Activated CD4-positive, CD25-positive, alpha-beta regulatory T cell treated with anti-CD3 and anti-CD28 coated beads, Interleukin-2, amount 50 U/mL, for 24 hours (primary cell): ENCODE measurements around the gene PODXL.
A peak's percentile ranks its signal among the peaks of the same experiment; 100 is the strongest.

Experiments used
- ATAC-seq, 2 donors: fragments of 150-1000 bp; cut with Tn5 transposase; one replicate each; pipeline ENCODE4 v1.10.0; 2021; ENCODE audit warnings: mild to moderate bottlenecking in 1 of 2, moderate library complexity in 1 of 2

PODXL gene

DNA sequence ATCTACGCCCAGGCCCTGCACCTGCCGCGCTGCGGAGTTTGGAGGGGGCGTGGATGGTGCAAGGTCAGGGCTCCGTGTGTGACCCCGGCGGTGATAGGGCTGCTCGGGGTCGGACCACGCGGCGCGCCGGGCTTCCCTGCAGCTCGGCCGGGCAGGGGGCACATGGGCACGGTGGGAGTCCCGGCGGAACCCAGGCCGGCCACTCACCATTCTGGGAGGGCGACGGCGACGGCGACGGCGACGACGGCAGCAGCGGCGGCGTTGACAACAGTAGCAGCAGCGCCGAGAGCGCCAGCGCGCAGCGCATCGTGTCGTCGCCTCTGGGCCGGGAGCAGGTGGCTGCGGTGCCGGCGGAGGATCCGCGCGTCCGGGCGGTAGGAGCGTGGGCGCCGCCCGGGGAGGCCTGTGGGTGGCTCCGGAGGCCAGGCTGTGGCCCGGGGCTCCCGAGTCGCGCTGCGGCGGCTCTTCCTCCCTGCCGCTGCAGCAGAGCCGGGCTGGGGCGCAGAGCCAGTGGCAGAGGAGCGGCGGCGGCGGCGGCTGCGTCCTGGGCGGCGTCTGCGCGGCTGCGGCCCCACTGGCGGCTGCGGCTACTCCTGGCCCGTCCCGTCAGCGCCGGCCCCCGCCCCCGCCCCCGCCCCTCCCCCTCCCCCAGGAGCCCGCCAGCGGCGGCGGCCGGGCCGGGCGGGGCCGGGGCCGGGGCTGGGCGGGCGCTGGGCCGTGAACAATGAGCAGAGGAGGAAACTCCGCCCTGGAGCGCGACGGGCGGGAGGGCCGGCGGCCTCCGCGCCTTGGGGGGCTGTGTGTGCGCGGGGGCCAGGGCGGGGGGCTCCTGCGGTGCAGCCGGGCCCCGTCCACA is at the start of gene PODXL:
Gene PODXL (minus strand): TSS at position 576 of the 856 bp plus-strand sequence. CDS start 269 bp downstream, at position 307.
- peak; percentile 70 to 71 for ATAC-seq

DNA sequence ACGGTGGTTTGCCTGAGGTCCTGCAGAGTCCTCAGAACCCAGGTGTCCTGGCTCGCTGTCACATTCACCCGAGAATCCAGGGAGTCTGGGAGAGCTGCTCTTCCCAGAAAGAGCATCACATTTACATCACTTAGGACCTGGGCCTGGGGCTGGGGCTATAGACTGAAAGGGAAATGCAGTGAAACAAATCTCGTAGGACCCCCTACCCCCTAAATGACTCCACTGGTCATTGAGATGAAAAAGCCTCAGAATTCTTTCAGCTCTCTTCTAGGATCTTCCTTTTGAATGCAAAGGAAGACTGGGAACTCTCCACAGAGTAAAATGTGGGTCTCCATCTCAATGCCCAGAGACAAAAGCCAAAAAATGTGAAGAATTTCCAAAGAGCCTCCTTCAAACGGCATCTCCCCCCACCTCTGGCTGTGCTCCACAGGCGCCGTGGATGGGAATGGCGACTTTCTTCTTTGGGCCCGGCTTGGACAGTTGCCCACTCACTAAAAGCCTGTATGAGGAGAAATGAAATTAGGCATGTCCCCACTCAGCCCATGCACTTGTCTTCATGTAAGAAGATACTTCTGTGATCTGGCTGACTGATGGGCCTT is 49.0 kb upstream of the PODXL start:
- no peak for ATAC-seq

DNA sequence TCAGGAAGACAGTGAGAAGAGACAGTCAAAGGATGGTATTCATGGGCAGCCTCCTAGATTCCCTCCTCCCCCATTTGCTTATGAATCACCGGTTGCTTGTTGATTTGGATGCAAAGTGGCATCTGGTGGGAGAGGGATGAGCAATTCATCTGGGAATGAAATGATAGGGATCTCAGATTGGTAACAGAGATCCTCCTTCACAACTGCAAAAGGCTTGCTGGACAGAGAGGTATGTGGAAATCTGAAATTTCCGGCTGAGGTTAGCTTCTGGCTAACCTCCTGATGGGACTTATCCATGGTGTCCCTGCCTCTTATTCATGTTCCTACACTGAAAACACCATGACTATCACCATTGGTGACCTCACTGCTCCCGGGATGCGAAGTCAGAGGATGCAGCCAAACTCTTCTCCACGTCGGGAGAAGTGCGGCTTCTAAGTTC is 48.4 kb upstream of the PODXL start:
- no peak for ATAC-seq

DNA sequence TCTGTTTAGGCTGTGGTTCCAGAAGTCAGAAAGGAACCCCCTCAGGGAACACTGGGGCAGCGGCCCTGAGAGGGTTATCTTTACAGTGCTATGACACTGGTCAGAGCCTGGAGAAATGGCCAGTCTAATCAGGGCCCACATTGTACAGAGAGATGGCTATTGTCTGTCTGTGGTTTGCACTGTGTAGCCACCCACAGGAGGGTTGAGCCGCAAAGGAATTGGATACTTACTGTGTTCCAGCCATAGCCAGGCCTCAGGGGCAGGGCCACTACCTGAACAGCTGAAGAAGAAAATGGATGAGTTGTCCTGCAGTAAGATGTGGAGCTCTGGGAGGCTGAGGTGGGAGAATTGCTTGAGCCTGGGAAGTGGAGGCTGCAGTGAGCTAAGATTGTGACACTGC is 47.5 kb upstream of the PODXL start:
- no peak for ATAC-seq

DNA sequence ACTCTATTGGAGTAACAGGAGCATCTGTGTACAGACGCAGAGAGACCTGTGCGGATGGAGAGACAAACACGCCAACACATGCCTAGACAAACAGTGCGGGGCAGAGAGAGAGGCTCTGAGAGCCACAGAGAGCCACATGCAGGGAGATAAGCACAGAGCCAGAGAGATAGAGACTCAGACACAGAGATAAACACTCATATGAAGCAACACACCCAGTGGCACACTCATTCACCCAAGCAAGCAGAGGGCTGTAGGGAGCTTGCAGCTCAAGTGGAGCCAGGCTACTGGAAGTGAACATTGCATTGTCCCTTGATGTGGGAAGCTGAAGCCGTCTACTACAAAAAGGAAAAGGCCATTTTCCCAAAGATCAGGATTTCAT is 46.6 kb upstream of the PODXL start:
- ATAC-seq = no peak

DNA sequence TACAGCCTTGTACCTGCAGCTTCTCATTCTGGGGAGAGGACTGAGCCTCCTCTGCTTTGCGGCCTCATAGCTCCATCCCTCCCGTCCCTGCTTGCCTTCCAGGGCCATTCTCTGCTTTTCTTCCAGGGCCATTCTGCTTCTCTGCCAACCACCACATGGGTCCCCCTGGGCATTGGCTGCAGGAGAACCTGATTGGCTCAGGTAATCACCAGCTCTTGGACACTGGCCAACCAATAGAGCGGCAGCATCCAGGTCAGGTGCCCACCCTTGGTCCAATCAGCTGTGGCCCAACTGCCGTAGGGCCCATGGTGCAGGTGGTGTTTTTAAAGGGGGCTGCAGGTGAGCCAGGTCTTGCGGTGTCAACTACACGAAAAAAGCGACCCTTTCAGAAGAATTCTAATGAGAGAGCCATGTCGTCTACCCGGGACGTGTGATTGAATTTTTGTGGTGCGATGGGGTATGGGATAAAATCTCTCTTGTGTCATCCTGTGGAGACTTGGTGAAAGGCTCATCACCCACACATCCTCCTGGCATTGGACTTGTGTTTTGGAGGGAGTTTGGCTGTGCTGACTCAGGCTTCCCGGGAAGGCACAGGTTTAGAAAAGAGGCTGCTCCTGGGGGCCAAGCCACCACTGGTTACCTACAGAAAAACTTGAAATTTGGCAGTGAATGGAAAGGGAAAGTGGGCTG is 46.0 kb upstream of the PODXL start:
- ATAC-seq = no peak

DNA sequence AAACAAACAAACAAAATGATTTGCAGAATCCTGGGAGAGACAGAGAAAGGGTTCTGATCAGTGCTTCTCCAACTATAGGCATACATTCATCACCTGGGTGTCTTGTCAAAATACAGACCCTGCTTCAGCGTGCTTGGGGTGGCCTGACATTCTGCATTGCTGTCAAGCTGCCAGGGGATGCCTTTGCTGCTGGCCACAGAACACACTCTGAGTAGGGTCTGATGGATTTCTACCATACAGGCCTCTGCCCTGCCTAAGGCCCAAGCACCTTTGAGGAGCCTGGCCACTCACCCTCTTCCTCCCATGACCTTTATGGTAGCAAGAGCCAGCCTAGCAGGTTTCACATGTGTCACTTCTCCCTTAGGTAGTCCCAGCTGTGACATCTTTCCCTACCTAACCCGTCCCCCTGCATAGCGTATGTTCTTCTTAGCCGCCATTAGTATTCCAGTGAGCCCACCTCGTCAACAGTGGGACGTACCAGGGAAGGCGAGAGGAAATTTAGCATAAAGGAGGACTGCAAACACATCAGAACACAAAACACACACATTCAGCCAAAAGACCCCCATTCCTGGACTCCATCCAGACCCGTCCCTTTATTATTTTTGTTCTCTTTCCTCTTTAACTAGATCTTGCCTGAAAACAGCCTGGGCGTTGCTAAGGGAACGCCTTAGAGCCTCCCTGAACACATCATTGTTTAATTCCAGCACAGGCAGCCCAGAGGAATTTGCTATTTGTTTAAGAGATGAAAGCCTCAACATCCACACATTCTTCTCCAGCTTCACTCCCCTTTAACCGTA is 43.9 kb upstream of the PODXL start:
- ATAC-seq = no peak

DNA sequence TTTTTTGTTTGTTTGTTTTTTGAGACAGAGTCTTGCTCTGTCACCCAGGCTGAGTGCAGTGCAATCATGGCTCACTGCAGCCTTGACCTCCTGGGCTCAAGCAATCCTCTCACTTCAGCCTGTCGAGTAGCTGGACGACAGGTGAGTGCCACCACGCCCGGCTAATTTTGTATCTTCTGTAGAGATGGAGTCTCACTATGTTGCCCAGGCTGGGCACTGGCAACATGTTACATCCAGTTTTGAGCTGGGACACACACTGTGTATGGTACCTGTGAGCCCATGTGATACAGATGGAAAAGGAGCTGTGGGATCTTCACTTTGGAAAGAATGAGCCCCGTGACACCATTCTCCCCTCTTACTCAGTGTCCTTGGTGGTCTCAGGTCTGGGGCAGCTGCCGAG is 40.4 kb upstream of the PODXL start:
- ATAC-seq = no peak

DNA sequence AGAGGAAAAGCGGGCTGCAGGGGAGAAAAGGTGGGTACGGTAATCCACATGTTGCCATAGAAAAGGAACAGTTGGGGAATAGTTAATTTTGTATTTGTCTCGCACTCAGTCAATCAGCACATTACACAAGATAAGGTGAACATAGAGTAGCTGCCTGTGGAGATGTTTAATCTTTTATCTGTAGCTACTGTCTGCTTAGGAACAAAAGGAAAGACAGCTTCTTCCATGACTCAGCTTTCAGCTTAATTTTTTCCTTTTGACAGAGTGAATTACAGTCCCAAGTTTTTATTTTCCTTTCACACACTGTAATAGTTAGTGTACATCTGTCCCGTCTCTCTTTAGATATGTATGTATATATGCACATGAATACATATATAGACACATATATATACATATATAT is 39.3 kb upstream of the PODXL start:
- no peak for ATAC-seq

DNA sequence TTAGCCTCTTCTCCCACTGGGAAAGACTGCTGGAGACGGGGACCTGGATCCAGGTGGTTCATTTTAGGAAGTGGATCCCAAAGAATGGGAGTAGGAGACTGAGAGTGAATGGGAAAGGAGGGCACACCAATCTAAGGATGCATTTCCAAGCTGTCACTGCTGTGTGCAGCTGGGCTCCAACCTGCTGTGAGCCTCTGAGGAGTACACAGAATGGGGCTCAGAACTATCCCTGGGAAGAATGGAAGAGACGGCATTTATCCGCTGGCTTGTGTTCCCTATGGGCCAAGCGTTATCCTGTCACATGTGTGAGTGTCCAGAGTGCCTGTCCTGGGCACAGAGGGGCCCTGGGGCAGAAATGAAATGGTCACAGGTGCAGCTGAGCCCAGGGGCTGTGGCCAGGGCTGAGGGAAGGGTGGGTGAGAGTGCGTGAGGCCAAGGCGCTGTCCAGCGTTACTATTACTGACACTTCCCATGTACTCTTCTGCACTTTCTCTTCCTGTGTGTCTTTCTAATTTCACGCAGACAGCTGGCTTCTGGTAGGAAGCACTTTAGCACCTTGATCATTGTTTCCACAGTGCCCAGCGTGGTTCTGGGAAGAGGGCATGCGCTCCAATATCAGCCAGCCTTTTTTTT is 35.4 kb upstream of the PODXL start:
- no peak for ATAC-seq

DNA sequence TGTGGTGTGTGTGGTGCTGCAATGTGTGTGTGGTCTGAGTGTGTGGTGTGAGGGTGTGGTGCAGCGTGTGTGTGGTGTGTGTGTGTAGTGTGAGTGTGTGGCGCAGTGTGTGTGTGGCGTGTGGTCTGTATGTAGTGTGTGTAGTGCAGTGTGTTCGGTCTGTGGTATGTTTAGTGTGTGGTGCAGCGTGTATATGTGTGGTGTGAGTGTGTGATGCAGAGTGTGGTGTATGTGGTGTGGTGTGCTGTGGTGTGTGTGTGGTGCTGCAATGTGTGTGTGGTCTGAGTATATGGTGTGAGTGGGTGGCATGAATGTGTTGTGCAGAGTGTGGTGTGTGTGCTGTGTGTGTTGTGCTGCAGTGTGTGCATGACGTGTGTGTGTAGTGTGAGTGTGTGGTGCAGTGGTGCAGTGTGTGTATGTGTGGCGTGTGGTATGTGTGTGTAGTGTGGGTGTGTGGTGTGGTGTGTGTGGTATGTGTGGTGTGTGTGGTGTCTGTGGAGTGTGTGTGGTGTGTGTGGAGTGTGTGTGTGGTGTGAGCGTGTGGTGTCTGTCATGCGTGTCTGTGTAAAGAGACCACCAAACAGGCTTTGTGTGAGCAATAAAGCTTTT is 31.0 kb upstream of the PODXL start:
- ATAC-seq = no peak

DNA sequence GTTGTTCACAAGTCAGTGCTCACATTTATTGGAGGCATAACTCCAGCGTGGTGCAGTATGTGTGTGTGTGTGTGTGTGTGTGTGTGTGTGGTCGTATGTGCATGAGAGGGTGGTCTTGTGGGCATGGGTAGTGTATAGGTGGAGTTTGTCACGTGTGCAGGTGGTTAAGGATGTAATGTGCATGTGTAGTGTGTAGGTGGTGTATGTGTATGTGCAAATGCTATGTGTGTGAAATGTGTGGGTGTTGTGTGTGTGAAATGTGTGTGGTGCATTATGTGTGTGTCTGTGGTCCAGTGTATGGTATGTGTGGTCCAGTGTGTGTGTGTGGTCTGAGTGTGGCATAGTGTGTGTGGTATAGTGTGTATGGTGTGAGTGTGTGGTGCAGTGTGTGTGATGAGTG is 30.3 kb upstream of the PODXL start:
- ATAC-seq = no peak

DNA sequence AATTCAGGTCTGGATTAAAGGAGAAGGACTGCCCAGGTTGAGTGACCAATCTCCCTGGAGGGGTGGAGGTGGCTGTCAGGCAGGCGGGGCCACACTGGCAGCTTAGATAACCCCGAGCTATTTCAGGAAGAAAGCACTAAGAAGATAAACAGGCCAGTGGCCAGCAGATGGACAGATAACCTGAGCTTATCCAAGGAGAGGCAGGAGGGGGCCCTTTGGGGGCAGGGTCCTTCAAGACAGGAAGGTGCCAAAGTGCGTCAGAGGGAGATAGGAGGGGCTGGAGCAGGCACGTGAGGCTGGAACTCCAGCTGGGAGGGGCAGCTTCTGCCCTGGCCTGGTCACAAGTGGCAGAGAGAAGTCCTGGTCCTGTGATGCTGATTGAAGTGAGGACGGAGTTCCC is 29.8 kb upstream of the PODXL start:
- no peak for ATAC-seq

DNA sequence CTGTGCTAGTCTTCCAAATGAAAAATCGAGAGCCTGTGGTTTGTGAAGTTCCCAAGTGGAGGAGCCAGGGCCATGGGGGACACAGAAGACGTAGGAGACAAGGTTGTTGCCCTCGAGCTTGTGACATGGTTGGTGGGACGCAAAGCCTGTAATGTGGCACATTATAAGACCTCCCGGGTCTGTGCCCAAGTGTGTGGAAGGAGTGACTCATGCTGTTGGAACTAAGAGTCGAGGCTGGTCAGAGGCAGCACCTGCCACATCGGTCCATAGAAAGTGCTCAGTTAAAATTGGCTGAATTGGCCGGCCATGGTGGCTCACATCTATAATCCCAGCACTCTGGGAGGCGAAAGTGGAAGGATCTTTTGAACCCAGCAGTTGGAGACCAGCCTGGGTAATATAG is 27.0 kb upstream of the PODXL start:
- ATAC-seq = no peak

DNA sequence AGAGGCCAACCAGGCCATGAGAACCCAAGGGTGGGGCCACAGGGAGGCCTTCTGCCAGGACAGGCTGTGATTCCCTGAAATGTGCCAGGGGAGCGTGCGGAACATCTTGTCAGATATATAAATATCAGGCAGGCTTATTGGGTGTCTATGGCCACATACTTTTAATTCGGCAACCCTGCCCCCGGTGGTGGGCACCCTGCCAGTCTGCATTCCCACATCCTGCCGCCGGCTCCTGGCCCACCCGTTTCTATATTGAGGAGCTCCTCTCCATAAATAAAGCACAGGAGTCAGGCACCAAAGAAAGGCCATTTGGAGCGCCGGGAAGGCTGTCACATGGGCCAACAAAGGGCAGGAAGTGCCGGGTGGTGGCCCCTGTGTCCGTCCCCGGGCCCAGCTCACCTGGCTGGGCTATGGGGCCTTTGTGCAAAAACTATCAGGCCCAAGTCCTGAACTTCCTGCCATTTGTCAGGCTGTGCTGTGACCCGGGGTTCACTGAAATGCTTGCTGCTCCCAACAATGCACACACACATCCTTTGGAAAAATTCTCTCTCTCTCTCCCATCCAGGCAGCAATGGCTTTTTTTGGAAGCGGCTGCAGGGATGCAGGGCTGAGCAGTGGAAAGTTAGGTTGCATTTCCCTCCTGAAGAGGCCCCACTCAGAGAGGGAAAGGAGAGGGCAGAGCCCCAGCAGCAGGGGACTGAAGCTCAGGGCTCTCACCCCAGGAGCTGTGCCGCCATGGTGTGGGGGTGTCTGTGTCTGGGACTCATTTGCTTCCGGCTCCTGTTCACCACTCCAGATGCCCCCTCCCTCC is 25.0 kb upstream of the PODXL start:
- no peak for ATAC-seq

DNA sequence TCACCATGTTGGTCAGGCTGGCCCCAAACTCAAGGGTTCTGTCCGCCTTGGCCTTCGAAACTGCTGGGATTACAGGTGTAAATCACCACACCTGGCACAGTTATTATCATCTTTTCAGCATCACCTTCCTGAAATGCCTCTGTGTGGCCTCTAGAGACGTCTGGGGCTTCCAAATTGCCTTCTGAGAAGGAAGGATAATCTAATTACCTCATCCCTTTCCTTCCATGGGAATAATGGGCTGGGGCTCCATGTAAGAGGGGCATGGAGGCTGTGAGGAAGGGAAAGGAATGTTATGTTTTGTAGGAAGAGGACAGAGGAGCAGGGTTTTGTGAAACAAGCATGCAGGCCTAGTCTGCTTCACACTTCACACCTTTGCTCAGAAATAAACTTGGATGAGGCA is 22.2 kb upstream of the PODXL start:
- ATAC-seq = no peak

DNA sequence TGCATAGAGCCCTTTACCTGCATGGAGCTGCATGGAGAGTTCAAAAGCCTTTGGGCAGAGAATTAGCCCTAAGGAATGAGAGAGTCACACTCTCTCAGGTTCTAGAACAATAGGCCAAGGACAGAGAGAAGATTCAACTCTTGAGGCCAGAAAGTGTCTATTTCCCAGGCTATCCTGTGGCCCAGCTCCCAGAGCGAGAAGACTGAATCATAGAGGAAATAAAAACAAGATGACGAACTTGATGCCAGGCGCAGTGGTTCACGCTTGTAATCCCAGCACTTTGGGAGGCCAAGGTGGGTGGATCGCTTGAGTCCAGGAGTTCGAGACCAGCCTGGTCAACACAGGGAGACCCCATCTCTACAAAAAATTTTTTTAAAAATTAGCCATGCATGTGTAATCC is 18.3 kb upstream of the PODXL start:
- no peak for ATAC-seq

DNA sequence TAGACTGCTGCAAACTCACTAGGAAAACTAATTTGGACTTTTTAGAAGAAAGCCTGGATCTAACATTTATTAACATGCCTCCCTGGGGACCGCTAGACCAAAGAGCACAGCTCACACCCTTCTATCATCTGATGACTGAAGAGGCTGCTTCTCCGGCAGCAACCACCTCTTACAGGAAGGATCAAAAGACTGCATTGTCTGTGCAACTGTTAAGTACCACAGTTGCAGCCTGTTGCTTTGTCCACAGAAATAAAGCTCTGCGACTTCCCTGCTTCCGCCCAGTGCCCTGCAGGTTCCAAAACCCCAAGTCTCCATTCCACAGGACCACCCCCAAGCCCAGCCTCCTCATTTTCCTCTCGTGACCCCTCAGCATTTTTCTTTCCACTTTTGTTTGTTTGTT is 14.0 kb upstream of the PODXL start:
- ATAC-seq = no peak

DNA sequence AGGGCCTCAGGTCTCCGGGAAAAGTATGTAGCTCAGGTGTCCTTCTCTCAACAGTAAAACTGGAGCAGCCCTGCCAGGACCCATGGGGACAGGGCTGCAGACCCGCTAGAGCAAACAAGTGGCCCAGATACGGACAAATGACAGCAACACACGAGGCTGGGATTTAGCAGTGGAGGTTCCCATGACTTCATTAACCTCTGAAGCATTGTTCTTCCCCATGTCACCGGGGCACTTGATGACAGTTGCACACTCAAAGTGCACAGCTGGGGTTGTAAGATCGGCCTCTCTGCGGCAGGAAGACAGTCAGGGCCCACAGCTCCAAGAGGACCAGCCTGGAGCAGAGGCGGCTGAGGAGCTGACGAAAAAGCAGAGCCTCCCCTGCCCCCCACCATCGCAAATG is 12.5 kb upstream of the PODXL start:
- ATAC-seq = no peak

DNA sequence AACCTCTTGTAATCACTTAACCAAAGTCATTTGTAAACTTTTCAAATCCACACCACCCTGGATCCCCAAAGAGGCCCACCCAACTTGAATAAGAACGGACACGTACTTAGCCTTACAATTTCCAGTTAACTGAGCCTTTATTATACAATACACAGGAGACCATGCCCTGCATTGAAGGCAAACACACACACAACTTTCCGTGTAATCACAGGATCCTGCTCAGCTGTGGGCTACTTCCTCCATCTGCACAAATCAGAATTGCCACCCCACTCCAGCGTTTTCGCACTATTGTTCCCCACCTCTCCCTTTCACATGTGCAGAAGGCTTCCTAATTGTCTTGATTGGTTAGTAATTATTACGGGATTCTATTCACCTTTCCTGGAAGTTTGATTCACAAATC is 12.1 kb upstream of the PODXL start:
- no peak for ATAC-seq

DNA sequence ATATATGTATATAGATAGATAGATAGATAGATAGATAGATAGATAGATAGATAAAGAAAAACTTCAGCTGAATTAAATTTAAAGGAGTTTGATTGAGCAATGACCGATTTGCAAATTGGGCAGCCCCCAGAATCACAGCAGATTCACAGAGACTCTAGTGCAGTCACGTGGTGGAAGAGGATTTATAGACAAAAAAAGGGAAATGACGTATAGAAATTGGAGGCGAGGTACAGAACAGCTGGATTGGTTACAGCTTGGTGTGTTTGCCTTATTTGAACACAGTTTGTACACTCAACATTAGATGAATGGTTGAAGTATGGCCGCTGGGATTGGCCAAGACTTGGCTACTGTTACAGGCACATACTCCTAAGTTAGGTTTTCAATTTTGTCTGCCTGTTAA is 8.2 kb upstream of the PODXL start:
- no peak for ATAC-seq
